HG02981 (cell line): ENCODE measurements around the gene WDTC1.
"Not testable (repeated sequence)": the region's sequence is repeated elsewhere in the genome, so short reads cannot be mapped to it uniquely, and the experiment has no call there.

Experiments used
- ATAC-seq: cut with Tn5 transposase; IDR thresholded peaks from one replicate; pipeline ENCODE4 v1.9.1; 2021; ENCODE audit warnings: mild to moderate bottlenecking, moderate library complexity; ENCODE audit not compliant: unreplicated experiment

Gene WDTC1

GRCh38 chr1:27243665-27244064 is 9.2 kb downstream of the WDTC1 start:
- ATAC-seq: not testable (repeated sequence)

GRCh38 chr1:27246194-27246593 is 11.8 kb downstream of the WDTC1 start:
- ATAC-seq: no peak

DNA sequence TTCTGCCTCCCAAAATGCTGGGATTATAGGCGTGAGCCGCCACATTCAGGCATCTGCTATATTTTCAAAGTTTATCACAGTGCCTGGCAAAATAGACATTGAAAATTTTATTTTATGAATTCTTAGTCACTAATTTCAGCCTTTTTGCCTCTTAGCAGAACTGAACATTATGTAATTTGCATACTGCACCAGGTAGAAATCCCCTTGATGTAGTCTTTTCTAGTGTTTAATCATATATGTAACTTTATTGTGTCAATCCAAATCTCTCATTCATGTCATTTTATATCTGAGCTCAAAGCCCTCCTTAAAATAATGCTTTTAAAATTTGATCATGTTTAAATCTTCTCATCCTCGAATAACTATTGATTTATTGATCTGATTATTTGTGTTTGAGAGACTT is 19.2 kb downstream of the WDTC1 start:
- no peak for ATAC-seq

DNA sequence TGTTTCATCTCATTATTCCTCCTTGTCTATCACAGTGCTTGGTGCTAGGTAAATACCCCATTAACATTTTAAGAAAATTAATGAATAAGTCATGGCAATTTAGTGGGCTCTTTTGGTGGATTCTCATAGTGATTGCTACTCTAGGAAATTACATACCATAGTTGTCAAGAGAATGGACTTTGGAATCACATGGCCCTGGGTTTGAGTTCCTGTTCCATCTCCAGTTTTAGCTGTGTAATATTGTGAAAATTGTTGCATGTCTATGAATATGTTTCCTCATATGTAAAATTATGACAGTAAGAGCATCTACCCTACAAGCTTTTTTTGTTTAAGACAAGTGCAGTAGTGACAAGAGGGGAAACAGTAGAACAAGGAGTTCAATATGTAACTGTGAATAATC is 20.7 kb downstream of the WDTC1 start:
- no peak for ATAC-seq

- ATAC-seq: no peak
Observed at GRCh38 chr1:27257155-27257554, 22.7 kb downstream of the WDTC1 start.

- ATAC-seq: no peak
Observed at GRCh38 chr1:27258598-27258997, 24.2 kb downstream of the WDTC1 start.

DNA sequence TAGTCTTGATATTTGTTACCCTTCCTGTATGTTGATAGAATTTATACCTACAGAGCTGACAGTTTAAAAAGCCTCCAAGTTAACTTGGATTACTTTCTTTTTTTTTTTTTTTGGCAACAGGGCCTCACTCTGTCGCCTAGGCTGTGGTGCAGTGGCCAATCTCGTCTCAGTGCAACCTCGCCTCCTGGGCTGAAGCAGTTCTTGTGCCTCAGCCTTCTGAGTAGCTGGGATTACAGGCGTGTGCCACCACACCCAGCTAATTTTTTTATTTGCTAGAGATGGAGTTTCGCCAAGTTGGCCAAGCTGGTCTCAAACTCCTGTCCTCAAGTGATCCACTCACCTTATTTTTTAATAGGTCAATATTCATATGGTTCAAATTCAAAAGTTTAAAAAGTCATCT is 32.7 kb downstream of the WDTC1 start:
- ATAC-seq: no peak

DNA sequence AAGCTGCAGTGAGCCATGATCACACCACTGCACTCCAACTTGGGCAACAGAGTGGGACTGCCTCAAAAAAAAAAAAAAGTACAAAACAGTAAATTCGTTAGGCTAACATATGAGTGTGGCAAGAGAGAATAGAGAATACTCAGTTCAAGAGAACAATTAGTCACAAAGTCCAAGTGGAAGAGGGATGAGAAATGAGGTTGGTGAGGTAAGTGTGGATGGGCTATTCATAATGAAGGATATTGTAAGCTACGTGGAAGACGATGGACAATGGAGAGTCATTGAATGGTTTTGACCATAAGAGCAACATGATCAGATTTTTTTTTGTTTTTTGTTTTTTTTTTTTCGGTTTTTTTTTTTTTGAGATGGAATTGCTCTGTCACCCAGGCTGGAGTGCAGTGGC is 34.8 kb downstream of the WDTC1 start:
- no peak for ATAC-seq

DNA sequence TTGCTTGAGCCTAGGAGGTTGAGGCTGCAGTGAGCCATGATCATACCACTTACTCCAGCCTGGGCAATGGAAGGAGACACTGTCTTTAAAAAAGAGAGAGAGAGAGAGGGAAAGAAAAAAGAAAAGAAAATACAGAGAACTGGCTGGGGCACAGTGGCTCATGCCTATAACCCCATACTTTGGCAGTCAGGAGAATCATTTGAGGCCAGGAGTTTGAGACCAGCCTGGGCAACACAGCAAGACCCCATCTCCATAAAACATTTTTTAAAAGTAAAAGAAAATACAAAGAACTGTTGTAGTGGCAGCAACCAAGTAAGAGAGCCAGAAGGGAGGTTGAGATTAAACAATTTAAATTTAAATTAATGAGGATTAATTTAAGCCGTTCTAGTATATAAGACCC is 39.8 kb downstream of the WDTC1 start:
- ATAC-seq: no peak

DNA sequence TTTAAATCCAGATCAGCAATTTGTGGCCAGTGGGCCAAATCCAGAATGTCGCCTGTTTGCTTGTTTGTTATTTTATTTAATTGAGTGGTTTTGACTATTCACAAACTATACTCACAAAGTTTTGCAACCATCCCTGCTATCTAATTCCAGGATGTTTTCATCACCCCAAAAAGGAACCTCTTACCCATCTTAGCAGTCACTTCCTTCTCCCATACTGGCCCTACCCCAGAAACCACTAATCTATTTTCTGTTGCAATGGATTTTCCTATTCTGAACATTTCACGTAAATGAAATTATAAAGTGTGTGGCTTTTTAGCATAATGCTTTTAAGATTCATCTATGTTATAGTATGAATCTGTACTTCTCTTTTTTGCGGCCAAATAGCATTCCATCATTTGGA is 41.3 kb downstream of the WDTC1 start:
- no peak for ATAC-seq

GRCh38 chr1:27284425-27285273 is 50.2 kb downstream of the WDTC1 start:
- ATAC-seq: no peak

DNA sequence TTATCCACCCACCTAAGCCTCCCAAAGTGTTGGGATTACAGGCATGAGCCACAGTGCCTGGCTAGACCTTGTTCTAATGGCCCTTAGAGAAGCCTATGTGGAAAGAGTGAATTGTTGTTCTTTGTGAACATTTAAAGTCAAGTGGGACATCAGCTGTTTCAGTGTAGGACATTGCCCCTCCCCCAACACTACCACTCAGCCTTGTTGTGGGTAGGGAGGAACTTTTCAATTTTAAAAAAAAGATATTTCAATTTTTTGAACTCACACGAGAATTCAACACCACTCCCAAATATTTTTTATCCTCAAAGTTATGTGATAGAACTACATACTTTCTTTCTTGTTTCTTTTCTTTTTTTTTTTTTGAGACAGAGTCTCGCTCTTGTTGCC is 50.8 kb downstream of the WDTC1 start:
- no peak for ATAC-seq

GRCh38 chr1:27285821-27286220 is 51.4 kb downstream of the WDTC1 start:
- not testable (repeated sequence) for ATAC-seq

- not testable (repeated sequence) for ATAC-seq
Observed at GRCh38 chr1:27289125-27289524, 54.7 kb downstream of the WDTC1 start.

DNA sequence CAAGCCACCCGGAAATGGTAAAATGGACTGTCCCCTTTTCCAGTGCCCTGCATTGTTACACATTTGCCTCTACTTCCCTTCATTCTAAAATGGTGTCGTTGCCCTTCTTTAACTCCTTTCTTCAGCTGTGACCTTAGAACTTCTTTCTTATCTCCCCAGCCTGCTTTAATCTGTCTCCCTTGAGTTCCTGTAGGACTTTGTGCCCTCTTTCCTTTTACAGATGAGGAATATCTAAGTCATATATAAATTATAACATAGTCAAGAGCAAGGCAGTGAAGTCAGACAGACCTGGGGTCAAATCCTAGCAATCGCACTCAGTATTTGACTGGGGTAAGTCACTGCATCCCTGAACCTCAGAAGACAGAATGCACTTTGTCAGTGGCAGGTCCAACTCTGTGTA is 56.1 kb downstream of the WDTC1 start:
- no peak for ATAC-seq

DNA sequence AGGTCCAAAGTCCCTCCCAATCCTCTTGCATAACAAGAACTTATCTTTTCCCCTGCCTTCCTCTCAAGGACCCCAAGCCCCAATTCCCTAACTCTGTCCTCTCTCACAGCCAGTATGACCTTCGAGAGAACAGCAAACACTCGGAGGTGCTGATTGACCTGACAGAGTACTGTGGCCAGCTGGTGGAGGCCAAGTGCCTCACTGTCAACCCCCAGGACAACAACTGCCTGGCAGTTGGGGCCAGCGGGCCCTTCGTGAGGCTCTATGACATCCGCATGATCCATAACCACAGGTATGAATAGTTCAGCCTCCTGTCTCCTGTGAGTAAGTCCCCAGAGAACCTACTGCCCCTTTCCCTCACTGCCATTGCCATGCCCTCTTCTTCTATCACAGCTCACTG is 57.7 kb downstream of the WDTC1 start:
- ATAC-seq: no peak

GRCh38 chr1:27293915-27294314 is 59.5 kb downstream of the WDTC1 start:
- ATAC-seq: no peak

DNA sequence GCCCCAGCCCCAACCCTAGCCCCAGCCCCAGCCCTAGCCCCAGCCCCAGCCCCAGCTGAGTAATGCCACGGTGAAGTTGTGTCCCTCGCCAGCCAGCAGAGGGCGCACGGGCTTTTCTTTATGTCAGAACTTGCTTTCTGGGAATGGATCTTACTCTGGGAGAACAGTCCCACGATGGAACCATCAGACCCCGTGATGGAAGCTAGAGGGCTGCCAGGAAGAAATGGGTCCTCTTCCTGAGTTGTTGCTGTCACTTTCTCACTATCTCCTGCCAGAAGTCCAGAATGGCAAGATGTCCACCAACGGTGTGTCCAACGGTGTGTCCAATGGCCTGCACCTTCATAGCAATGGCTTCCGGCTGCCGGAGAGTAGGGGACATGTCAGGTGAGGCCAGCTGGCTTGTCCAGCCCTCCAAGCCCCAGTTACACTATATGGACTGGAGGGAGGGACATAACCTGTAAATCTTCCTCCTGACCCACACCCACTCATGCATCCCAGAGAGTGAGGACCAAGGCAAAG is 62.4 kb downstream of the WDTC1 start:
- no peak for ATAC-seq

- ATAC-seq: no peak
Observed at GRCh38 chr1:27297903-27298302, 63.5 kb downstream of the WDTC1 start.

DNA sequence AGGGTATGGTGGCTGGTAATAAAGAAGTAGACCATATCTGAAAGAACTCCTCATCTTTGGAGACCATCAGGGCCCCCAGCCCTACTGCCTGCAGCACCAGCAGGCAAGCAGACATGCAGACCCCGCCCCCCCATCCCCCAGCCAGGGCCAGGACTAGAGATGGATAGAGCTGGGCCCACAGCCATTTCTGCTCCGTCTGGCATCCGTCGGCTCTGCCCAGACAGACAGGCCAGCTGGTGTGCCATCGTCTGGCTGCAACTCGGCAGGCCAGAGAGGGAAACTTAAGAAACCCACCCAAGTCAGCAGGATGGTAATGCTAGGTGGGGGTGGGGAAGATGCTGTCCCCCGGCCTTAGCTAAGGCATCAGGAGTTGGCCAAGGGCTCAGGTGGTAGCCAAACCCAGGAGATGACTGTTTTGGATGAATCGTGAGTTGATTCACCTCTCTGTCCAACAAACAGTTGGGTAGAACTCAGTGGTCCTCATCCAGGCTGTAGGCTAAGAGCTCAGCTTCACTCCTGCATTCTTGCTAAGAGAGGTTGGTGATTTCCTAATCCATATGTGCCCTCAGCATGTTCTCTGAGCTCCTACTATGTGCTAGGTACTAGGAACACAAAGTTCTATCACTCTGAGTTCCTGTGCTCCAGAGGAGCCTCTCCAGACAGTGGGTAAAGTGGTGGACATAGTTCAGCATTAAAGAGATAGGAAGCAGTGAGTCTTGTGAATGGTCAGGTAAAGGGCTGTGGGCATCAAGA is 64.4 kb downstream of the WDTC1 start:
- no peak for ATAC-seq

- no peak for ATAC-seq
Observed at GRCh38 chr1:27299385-27300271, 65.2 kb downstream of the WDTC1 start.
